Measurements from ENCODE around the gene MYH15.
A peak's percentile ranks its signal among the peaks of the same experiment; 100 is the strongest.

MYH15 gene

GRCh38 chr3:108510496-108510895 is at the start of gene MYH15:
TSS of gene MYH15 (minus strand) at chr3:108510596. CDS start at chr3:108510530, 66 bp downstream.
- no peak for DNase-seq (ENCODE audit: low spot score)
- in situ Hi-C loops (cut with MboI; ENCODE audit: low sequenced_read_pairs, unreplicated experiment), result no loop called here

GRCh38 chr3:108555966-108556581 is 45.7 kb upstream of the MYH15 start:
- DNase-seq (ENCODE audit: low spot score), result no peak
- no peak for TF ChIP-seq CTCF (IDR thresholded peaks at IDR 0.05; ENCODE audit: borderline replicate concordance, control extremely low read depth, extremely low read depth, insufficient read depth, missing control alignments)
- in situ Hi-C loops (cut with MboI; ENCODE audit: low sequenced_read_pairs, unreplicated experiment), result no loop called here

More at GRCh38 chr3:108510496-108510895, at the start of gene MYH15:
- TF ChIP-seq CTCF (IDR thresholded peaks at IDR 0.05; ENCODE audit: borderline replicate concordance, control extremely low read depth, extremely low read depth, insufficient read depth, missing control alignments), result no peak

GRCh38 chr3:108554913-108555571 is 44.6 kb upstream of the MYH15 start:
- in situ Hi-C loops (cut with MboI; ENCODE audit: low sequenced_read_pairs, unreplicated experiment), result loop anchor here (5.0 kb wide), 1 partner anchor 63 kb away; no protein-coding TSS in a partner anchor
- TF ChIP-seq CTCF (IDR thresholded peaks at IDR 0.05; ENCODE audit: borderline replicate concordance, control extremely low read depth, extremely low read depth, insufficient read depth, missing control alignments), result no peak
- no peak for DNase-seq (ENCODE audit: low spot score)

- no peak for DNase-seq (ENCODE audit: low spot score)
- no peak for TF ChIP-seq CTCF (IDR thresholded peaks at IDR 0.05; ENCODE audit: borderline replicate concordance, control extremely low read depth, extremely low read depth, insufficient read depth, missing control alignments)
- in situ Hi-C loops (cut with MboI; ENCODE audit: low sequenced_read_pairs, unreplicated experiment), result loop anchor here (5.0 kb wide), 1 partner anchor 62 kb away; no protein-coding TSS in a partner anchor
Observed at GRCh38 chr3:108554229-108554628, 43.8 kb upstream of the MYH15 start.

- peak; percentile 40 for TF ChIP-seq CTCF (IDR thresholded peaks at IDR 0.05; ENCODE audit: borderline replicate concordance, control extremely low read depth, extremely low read depth, insufficient read depth, missing control alignments)
- peak; percentile 6 for DNase-seq (ENCODE audit: low spot score)
- in situ Hi-C loops (cut with MboI; ENCODE audit: low sequenced_read_pairs, unreplicated experiment), result loop anchor here (5.0 kb wide), 1 partner anchor 60 kb away; no protein-coding TSS in a partner anchor
Observed at GRCh38 chr3:108552267-108553159, 42.1 kb upstream of the MYH15 start.

GRCh38 chr3:108548886-108549285 is 38.5 kb upstream of the MYH15 start:
- no peak for DNase-seq (ENCODE audit: low spot score)
- in situ Hi-C loops (cut with MboI; ENCODE audit: low sequenced_read_pairs, unreplicated experiment), result no loop called here
- TF ChIP-seq CTCF (IDR thresholded peaks at IDR 0.05; ENCODE audit: borderline replicate concordance, control extremely low read depth, extremely low read depth, insufficient read depth, missing control alignments), result no peak

Measured in GM13976 (cell line).